NCI-H1048 (cell line): ENCODE measurements around the gene HOXA4.

ENCODE experiments used
- DNase-seq: peaks from one replicate; lab custom pipeline; 2025; lab: John Stamatoyannopoulos, UW

Gene HOXA4

DNA sequence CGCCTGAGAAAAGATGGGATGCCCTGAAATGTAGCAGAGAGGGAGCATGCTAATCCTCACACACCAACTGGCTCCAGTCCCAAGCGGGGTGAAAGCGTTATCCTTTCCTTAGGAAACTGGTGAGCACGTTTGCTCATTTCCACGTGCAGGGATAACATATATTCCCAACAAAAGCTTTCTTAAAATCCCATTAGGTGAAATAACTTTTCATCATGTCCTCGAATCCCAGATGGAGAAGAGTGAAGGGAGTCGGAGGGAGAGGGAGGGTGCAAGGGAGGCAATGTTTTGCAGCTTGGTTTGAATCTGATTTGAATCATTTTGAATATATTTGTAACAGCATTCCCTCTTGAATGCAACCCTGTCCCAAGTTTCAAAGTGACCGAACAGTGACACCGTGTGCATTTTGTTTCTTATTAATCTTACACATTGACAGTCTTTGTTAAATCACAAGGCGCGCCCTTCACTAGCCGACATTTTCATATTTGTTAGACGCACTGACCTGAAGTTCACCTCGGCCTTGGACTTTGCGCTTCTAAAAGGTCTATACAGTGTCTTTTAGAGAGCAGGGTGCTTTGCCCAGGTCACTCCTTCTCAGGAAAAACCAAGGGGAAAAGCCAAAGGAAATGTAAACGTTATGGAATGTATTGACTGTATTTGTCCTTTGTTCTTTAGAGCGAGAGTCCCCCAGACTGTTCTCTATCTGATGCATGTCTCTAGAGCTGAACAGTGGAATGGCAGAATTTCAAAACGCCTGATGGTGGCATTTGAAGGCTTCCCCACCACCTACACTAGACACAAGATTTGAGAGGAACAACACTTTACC is 3.1 kb upstream of the HOXA4 start:
- peak; percentile 74 for DNase-seq

DNA sequence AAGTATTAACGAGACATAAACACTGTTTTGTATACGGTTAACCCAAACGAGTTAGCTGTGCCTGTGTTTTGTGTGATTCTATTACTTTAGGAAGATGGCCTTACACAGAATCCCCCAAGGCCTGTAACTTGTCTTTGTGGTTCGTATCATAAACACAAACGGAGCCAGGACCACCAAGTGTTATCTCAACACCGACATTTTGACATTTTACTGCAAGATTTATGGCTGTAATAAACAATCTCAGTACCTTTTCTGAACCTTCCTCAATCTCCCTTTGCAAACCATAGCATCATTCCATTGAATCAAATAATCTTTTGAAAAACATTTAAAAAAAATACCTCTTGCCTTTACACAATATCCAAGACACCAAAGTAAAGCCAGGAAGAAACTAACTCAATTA is 2.4 kb upstream of the HOXA4 start:
- no peak for DNase-seq

DNA sequence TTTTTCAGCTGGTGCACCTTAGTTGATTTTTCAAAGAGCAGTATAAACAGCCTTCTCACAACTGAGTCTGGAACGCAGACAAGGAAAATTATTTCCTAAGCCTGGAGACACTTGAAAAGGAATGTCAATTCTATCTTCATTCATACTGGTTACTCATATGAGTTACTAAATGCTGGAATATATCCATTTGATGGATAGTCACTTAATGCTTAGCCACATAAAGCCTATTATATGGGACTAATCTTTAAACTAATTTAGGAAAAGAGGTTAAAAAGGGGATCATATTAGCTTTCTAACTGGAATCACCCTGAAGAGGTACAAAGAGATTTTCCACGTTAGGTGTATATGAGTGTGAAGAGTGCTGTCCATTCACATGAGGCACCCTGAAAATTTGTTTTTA is 1.7 kb upstream of the HOXA4 start:
- DNase-seq, result no peak

DNA sequence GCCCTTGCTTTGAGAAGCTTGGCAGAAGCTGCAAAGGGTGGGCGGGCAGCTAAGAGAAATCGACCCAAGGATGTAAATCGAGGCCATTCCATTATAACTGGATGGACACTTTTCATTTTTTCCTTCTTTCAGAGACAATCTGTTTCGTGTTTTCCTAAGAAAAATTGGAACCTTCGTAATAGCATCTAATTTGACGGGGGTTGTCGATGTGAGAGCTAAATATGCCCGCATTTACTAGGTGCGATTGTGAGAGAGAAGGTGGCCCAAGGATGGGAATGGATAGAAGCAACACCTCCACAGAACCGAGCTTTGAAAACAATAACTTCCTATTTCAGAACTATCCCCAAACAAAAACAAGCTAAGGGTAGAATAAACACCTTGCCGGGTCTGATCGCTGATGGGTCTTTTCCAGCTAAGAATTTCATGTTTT is 848 bp upstream of the HOXA4 start:
- no peak for DNase-seq

DNA sequence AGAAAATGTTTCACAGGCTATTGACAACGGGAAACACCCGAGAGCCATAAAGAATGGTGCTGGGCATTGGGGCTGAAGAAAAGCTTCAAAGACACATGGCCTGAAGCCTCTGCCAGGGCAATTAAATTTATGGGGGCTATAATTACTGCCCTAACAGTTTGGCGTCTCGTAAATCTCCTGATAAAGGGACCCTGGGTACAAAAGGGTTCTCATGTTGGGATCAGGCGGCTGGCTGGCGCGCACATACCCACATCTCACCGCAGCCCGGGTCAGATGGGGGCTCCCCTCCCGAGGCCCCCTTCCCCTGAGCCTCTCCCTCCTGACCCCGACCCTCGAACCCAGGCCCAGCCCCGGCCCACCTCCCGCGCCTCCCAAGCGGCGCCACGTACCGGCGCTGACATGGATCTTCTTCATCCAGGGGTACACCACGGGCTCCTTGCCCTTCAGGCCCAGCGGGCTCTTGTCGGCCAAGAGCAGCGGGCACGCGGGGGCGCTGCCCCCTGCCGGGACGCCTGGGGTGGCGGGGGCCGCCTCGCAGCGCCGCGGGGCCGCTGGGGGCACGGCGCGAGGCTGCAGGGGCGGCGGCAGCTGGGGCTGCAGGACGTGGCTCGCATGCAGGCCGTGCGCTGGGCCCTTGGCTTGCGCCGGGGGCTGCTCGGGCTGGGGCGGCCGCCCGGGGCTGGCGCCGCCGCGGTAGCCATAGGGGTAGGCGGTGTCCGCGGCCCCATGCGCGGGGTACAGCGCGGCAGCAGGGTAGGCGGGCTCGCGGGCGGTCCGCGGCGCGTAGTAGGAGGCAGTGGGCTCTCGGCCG is 623 bp downstream of the HOXA4 start:
- no peak for DNase-seq

DNA sequence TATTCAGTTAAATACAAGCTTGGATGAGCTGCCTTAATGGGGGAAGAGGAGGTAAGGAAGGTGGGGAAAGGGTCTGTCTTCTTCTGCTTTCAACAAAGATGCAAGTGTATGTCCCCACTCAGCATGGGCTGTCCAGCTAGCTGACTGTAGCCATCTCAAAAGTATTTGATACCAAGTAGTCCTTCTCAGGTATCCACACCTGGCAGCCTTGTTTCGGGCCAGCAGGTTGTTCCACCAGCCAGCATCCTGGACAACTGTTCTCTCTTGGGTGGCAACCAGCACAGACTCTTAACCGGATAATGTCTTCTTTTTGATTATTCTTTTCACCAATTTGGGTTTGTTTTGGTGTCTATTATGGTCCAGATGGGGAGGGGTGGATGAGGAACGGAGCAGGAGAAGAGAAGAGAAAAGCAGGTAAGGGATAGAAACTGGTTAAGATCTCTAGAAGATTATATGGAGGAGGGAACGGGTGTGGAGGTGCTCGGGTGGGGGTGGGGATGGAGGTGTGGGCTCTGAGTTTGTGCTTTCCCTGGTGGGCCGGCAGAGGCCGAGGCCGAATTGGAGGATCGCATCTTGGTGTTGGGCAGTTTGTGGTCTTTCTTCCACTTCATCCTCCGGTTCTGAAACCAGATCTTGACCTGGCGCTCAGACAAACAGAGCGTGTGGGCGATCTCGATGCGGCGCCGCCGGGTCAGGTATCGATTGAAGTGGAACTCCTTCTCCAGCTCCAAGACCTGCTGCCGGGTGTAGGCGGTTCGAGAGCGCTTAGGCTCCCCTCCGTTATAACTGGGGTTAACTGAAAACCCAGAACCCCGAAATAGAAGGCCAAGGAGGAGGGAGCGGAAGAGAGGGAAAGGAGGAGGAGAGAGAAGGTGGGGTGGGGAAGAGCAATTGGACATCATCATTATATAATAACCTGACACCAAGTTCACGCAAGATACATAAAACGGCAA is 1.5 kb downstream of the HOXA4 start:
- DNase-seq, result no peak

DNA sequence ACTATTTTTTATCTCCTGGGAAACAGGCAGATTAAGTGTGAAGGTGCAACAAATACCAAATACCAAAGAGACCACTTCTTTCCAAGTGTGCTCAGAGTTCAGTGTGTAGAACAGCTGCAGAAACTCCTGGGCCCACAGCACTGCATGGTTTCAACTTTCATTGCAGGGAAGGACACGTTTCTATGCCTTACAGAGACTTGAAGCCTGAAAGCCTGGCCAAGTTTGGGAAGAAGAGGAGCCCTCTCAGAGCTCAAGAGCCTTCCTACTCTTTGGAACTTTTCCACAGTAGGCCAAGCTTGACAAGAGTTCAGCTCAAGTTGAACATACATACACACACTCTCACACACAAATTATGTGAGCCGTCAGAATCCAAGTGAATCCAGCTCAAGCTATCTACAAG is 2.5 kb downstream of the HOXA4 start:
- DNase-seq, result no peak

DNA sequence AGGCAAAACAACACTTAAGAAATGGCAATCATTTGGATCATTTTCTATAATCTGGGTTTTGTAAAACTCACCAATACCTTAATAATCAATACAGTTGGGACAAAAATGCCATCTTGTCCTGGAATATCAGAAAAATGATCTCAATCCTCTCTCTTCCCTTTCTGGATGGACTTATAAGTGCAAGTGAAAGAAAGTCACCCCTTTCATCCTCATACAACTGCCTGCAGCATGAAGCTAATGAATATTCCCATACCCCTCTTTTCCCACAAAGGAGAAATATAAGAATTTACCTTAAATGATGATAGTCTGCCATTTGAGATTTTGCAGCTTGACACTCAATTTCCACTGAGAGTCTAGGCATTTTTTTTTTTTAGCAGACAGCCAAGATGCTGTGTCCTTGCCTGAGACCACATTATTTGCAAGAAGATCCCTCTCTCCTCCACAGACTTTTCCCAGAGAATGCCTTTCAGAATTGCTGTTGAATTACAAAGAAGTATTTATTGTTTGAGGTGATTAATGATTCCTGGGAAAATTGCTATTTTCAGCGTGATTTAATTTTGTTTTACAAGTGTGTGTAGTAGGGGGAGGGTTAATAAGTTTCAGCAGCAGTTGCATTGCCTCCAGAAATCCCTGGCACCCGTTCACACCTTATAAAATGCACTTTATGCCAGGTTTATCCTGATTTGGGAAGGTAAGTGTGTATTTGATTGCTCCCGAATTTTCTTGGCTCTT is 3.8 kb downstream of the HOXA4 start:
- no peak for DNase-seq

DNA sequence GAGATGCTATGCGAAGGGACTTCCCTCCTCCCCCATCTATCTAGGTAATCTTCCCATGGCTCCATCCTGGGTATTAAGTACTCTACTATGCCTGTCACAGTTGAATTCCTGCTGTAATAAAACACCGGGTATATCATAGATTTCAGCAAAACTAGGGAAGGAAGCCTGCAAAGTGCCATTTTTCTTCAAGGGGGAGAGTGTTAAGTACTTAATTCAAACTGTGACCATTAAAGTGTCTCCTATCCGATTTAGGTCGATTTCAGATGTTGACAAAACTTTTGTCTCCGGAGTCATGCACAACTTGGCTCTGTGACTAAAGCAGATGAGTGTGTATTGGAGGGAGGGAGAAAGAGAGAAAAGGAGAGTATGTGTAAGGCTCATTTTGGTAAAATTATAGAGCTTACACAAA is 4.6 kb downstream of the HOXA4 start:
- DNase-seq, result no peak

DNA sequence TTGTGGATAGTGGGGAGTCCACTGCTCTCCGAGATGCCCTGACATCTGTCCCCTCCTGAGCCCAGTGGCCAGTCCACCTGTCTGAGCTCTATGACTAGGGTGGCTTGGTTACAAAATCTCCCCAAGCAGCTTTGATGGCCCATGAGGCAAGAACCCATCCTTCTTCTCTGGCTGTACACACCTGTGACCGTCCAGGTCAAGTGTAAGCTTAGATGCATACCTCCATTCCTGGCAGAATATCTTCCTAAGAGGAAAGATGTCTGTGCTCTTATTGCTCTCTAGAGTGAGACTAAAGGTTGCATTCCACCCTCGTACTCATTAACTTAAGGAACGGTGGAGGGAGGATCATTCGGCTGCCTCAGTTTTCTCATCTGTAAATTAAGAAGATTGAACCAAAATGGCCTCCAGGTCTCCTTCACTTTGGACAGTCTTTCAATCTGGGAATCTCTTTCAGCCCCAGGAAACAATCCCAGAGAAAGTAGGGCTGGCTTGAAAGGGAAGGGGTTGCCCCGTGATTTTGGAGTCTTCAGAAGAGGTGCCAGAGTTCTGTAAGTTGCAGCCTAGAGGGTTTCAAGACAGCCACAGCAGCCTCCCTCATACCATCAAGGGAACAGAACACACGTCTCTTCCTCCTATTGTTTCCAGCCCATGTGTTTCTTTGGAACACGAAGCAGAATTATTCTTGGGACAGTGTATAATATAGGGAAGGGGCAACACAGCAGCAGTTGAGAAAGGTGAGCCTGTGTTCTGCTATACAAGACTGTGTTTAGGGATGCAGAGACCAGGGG is 5.5 kb downstream of the HOXA4 start:
- no peak for DNase-seq

DNA sequence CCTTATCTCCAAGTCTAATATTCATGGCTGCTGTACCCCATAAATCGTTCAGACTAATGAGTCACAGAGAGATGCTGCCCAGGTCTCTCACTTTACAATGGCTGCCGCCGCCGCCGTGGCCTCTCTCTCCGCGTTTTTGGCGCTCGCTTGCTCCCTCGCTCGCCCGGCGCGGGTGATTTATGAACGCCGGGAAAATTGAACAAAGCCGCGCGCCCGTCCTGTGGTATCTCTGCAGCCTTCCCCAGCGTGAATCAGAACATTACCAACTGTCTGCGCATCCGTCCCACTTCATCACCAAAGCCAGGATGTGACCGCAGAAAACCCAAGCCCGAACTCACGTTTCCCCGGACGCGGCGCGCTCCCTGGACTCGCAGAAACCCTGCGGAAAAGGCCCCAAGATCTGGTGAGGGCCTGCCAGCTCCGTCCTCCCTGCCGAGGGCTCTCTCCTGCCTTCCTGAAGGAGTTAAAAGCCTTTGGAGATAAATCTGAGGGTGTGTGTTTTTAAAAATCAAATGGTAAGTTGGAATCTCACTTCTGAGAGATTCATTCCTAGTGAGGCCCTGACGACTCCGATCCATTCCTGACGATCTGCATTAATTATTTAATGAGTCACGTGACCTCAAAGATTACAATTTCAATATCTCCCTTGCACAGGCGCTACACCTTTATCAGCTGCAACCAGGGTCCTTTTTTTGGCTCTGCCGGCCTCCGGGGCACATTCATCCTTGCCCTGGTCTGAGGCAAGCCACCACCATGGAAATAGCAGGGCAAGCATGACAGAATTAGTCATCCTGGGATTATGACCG is 6.3 kb downstream of the HOXA4 start:
- DNase-seq, result no peak

DNA sequence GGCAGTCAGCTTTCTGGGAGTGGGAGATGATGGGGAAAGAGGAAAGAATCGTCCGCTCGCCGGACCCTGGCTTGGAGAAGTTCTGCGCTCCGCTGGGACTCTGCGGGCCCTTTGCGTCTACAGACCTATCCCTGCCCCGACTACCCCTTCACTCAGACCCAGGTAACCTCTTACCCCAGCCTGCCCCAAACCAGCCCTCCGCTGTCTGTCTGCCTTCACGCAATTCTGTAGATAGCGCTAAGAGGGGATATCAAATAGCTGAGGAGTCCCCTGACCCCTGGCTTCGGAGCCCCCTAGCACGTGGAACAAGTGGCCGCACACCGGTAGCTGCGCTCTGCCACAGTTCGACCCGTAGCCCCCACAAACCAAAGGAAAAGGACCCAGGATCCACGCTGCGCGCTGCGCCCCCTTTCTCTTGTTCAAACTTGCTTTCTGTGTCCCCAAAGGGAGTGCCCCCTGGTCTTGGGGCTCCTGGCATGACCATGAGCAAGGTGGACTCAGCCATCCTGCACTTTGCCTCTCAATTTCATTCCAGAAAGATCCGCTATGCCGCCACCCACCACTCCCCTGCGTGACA is 7.0 kb downstream of the HOXA4 start:
- DNase-seq, result no peak

DNA sequence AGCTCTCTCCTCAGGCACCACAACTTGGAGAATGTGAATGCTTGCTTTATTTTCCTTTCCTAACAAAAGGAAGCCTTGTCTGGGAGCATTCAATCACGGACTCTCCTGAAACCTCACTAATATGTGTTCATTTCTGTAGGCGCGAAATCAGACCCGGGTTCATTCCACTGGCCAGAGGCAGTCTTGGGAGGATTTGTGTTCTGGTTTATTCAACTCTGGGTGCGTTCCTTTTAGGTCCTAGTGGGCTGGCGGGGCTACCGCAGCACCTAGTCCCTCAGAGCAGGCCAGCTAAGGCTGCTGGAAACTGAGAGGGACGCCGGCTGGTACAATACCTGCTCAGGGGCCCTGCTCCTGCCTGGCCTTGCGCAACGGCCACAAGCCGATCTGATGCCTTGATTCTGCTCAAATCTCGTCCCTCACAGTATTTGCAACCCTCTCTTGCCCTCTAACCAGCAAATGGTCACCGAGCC is 7.5 kb downstream of the HOXA4 start:
- DNase-seq, result no peak

DNA sequence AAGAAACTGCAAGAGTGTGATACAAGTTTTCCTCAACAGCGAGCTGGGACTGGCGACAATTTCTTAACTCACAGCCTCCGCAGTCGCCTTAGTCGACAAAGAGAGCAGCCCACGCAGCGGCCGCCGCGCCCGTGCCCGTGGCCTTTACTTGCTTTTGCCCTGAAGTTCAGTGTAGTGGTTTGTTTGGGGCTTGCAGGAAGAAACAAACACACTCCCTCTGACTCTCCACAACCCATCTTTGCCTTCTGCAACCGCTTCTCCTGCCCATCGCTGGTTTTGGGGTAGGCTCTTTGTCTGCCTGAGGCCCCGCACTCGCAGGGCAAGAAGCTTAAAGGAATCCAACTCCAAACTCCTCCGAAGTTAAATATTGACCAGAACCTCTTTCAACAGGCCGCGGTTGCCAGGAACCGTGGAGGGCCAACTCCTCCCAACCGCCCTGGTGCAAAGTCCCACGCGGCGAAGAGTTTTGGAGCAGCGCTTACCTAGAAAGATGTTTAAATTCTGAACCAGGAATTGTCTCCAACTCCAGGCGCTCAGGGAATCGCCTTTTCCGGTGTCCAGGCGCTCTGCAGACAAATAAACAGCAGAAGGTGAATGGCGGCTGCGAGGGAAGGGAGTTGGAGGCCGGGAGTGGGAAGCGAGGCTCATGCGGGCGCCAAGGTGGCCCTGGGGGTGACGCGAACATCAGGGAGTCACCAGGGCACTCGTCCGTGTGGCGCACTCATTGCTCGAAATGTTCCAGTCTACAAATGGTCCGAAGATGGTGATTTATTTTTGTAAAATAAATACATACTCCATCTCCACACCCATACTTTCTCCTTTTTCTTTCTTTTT is 8.3 kb downstream of the HOXA4 start:
- DNase-seq, result no peak

DNA sequence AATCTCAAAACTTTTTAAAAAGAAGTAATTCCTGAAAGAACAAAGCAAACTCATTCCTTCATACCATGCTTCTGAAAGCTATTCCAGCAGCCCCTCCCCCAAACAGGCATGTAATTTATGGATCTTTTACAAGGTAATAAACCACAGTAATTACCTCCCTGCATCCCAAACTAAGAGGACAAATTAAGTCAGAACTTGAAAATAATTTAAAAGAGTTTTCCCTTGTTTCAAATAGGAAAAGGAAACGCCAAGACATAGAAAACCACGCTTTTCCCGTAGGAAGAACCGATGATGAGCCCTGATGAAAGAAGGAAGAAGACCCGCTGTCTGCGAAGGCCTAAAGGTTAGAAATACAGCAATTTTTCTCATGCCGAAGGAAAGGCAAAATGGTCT is 8.9 kb downstream of the HOXA4 start:
- no peak for DNase-seq

DNA sequence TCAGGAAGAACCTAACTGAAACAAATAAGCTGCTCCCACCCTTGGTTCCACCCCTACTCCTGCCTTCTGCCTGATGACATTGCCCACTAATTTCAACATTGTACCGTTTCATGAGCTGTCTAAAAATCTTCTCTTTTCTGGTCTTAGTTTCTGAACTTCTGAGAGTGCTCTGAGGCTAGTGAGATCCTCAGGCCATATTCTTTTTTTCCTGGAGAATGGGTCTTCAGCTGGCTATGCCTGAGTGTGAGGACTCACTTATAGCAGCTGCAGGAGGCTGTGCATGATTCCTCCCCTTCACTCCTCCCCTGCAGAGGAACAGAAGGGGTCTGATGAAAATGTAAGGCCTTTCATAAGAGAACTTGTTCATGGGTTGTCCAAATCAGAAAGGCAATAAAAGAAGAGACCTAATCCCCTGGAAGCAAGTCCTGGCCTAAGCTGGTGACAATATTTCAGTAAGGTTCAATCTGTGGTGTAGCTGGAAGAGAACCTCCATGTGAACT is 11.1 kb downstream of the HOXA4 start:
- DNase-seq, result no peak

DNA sequence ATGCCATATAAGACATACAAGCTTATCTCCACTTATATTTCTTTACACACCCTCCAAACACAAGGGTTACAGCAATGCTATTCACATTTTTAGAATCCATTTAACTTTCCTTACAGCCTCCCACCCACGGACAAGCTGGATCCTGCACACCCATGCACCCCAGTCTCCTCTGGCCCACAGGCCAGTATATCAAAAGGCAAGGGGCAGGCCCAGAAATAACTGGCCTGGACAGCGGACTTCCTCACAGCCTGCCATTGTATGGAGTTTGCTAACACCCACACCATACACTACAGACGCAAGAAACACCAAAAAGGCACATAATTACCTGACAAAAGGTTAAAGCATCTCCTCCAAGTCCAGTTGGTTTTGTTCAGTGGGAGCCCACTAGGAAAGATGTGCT is 12.0 kb downstream of the HOXA4 start:
- no peak for DNase-seq

DNA sequence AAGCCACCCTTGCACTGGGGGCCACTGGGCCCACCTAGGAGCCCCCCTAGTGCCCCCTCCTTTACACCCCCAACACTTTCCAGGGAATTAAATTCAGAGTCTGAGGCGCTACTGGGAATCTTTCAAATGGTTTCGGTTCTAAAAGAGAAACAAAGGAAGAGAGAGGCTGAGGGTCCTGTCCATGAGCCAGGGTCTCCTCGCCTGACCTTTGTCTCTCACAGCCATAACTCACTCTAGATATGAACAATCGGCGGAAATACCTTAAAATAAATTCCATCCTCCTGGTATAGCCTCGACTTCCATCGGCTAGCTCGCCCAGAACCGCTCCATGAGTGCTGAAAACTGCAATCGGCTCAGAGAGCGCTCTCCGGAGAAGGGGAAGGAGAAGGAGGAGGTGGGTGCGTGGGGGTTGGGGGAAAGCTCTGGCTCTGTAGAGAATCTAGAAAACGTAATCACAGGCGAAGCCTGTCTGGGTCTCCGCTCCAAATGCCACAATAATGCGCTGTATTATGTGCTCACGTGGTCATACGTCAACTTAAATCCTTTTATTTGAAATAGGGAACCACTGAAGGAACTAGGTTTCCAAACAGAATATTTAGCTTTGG is 12.6 kb downstream of the HOXA4 start:
- DNase-seq, result no peak
